SH-SY5Y (cell line): ENCODE data around the gene RIN1.

ENCODE experiments used
- GATA2 ChIP-seq: IDR thresholded peaks from 2 replicates; pipeline ENCODE4 v1.6.1; 2011; ENCODE audit warnings: mild to moderate bottlenecking, low read depth, low read length
- GATA3 ChIP-seq: IDR thresholded peaks from 2 replicates; pipeline ENCODE4 v1.6.1; 2011; ENCODE audit warnings: low read depth, mild to moderate bottlenecking, low read length, moderate library complexity

Gene RIN1

GRCh38 chr11:66288671-66289547 lies 47.3 kb downstream of the RIN1 start, which contains the start of gene YIF1A:
Gene YIF1A (minus strand): TSS chr11:66289143. CDS start chr11:66288985, 158 bp downstream.
- TF ChIP-seq GATA3: no peak

GRCh38 chr11:66287889-66288670 lies 48.2 kb downstream of the RIN1 start:
- no peak for TF ChIP-seq GATA2
- TF ChIP-seq GATA3: no peak

GRCh38 chr11:66287211-66287888 lies 48.9 kb downstream of the RIN1 start:
- TF ChIP-seq GATA2 (no peak), GATA3 (no peak)

DNA sequence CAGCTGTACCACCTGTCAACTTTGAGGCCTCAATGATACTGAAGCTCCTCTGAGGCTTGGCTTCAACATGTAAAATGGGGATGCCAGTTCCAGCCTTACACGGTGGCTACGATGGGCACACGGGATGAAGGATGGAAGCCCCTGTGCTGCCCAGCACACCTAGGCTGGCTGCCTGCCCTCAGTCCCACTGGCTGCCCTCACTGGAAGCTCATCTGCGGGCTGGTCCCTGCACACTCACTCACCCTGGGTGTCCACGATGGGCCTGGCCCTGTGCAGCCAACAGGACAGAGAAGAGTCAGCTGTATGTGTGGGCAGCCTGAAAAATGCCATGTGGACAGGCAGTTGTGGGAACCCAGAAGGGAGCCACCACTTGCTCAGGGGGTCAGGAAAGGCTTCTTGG lies 49.5 kb downstream of the RIN1 start:
- TF ChIP-seq GATA3 (no peak), GATA2 (no peak)

GRCh38 chr11:66285250-66285947 lies 50.8 kb downstream of the RIN1 start:
- TF ChIP-seq GATA2: no peak

GRCh38 chr11:66284526-66285078 lies 51.6 kb downstream of the RIN1 start:
- TF ChIP-seq GATA3 (no peak), GATA2 (no peak)

DNA sequence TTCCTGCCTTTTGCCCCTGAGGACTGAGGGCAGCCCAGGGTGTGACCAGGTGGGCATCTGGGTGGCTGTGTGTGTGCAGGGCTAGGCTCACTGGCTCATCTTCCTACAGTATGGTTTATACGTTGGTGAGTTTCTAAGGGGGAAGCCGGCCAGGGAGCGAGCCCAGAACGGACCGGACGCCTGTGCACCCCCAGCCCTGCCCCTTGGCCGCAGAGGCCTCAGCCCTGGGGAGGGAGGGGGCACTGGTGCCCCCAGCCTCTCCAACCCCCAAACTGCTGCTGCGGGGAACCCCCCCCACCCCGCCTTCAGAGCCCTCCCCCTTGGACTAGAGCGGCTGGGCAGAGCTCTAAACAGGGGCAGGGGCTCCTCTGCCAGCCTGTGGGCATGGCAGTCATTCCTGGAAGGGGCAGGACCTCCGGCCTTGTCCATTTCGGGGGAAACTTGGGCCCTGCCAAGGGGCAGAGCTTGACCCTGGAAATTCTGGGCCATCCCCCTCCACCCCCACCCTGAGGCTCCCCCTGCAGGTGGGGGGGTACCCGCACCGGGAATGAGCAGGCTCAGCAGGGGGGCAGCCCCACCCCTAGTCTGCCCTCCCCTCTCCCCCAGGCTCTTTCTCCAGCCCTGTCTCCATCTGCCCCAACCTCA lies 52.7 kb downstream of the RIN1 start:
- TF ChIP-seq GATA2 (no peak), GATA3 (no peak)

- TF ChIP-seq GATA3: no peak
- no peak for TF ChIP-seq GATA2
These were observed 53.5 kb downstream of the RIN1 start for GRCh38 chr11:66282468-66283455.
